ENCODE results near the gene CCDC92.

- TF ChIP-seq, protein P1, sequence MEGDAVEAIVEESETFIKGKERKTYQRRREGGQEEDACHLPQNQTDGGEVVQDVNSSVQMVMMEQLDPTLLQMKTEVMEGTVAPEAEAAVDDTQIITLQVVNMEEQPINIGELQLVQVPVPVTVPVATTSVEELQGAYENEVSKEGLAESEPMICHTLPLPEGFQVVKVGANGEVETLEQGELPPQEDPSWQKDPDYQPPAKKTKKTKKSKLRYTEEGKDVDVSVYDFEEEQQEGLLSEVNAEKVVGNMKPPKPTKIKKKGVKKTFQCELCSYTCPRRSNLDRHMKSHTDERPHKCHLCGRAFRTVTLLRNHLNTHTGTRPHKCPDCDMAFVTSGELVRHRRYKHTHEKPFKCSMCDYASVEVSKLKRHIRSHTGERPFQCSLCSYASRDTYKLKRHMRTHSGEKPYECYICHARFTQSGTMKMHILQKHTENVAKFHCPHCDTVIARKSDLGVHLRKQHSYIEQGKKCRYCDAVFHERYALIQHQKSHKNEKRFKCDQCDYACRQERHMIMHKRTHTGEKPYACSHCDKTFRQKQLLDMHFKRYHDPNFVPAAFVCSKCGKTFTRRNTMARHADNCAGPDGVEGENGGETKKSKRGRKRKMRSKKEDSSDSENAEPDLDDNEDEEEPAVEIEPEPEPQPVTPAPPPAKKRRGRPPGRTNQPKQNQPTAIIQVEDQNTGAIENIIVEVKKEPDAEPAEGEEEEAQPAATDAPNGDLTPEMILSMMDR (IDR thresholded peaks at IDR 0.05; ENCODE audit: insufficient read depth, low read length, poor library complexity, severe bottlenecking) = no peak
- TF ChIP-seq EZH2phosphoT487 (conservative IDR thresholded peaks at IDR 0.05; ENCODE audit: low read length) = no peak
Measured at GRCh38 chr12:123973552-123974341, 1.1 kb upstream of the CCDC92 start.
